Naive thymus-derived CD4-positive, alpha-beta T cell (primary cell): ENCODE measurements around the gene MRPL37. TPM values are rescaled to one million over a fixed set of nuclear protein-coding genes. Genes with fewer than 3 reads are reported as not detected.
A peak's percentile ranks its signal among the peaks of the same experiment; 100 is the strongest.

Source experiments
- ATAC-seq: fragments of 150-1000 bp; cut with Tn5 transposase; 2 replicates; pipeline ENCODE4 v1.10.0; 2021; ENCODE audit warnings: mild to moderate bottlenecking, moderate library complexity
- CTCF ChIA-PET: fragments of 350-600 bp; sonication (Branson Sonifier 250); formaldehyde crosslinking; loops from one replicate; lab custom pipeline; 2021; ENCODE audit warnings: antibody characterized with exemption; lab: Charles Lee
- POLR2A ChIA-PET: fragments of 350-600 bp; sonication (Branson Sonifier 250); formaldehyde crosslinking; loops from one replicate; lab custom pipeline; 2021; ENCODE audit warnings: antibody characterized with exemption, inconsistent platforms; lab: Charles Lee
- DNase-seq, 9 donors: peaks; one replicate each; pipeline versions ENCODE4 v3.0.0 to v3.0.0-alpha.2; 2020 to 2022; ENCODE audit warnings: mixed read lengths in 1 of 9
- H3K27ac ChIP-seq: one replicate; pipeline ENCODE4 v1.7.0; 2013; ENCODE audit warnings: mild to moderate bottlenecking, low read depth, low read length, moderate library complexity
- H3K27me3 ChIP-seq, 2 donors: one replicate each; pipeline ENCODE4 v1.7.0; 2013; ENCODE audit warnings: low read length in 2 of 2, mild to moderate bottlenecking in 2 of 2, moderate library complexity in 2 of 2; ENCODE audit not compliant: control insufficient read depth in 2 of 2, insufficient read depth in 2 of 2
- H3K36me3 ChIP-seq, 3 experiments: 1 replicate in 2 of 3; 2 replicates in 1 of 3; pipeline ENCODE4 v1.7.0; 2013; ENCODE audit warnings: low read length in 3 of 3, mild to moderate bottlenecking in 3 of 3, moderate library complexity in 1 of 3; ENCODE audit not compliant: insufficient read depth in 3 of 3, control insufficient read depth in 2 of 3
- H3K4me1 ChIP-seq, 2 donors: one replicate each; pipeline ENCODE4 v1.7.0; 2013; ENCODE audit warnings: low read length in 2 of 2, mild to moderate bottlenecking in 2 of 2, moderate library complexity in 1 of 2; ENCODE audit not compliant: control insufficient read depth in 2 of 2, insufficient read depth in 2 of 2
- H3K4me3 ChIP-seq: 2 replicates; pipeline ENCODE4 v1.7.0; 2013; ENCODE audit warnings: mild to moderate bottlenecking, low read length
- H3K9me3 ChIP-seq, 3 experiments: 1 replicate in 2 of 3; 2 replicates in 1 of 3; pipeline ENCODE4 v1.7.0; 2013; ENCODE audit warnings: low read length in 3 of 3; ENCODE audit not compliant: control insufficient read depth in 2 of 3
- H3K27ac Mint-ChIP-seq, 9 donors: one replicate each; pipeline ENCODE4 v1.8.0; 2020 to 2022; ENCODE audit warnings: mixed read lengths in 9 of 9, mild to moderate bottlenecking in 8 of 9, moderate library complexity in 5 of 9, inconsistent platforms in 2 of 9
- H3K27me3 Mint-ChIP-seq, 5 donors: one replicate each; pipeline ENCODE4 v1.8.0; 2021 to 2022; ENCODE audit warnings: mixed read lengths in 5 of 5, mild to moderate bottlenecking in 1 of 5
- H3K36me3 Mint-ChIP-seq, 5 donors: one replicate each; pipeline ENCODE4 v1.8.0; 2020 to 2022; ENCODE audit warnings: mixed read lengths in 5 of 5, mild to moderate bottlenecking in 3 of 5, inconsistent platforms in 1 of 5
- H3K4me1 Mint-ChIP-seq, 7 donors: one replicate each; pipeline ENCODE4 v1.8.0; 2020 to 2022; ENCODE audit warnings: mixed read lengths in 7 of 7, mild to moderate bottlenecking in 3 of 7, inconsistent platforms in 1 of 7
- H3K4me3 Mint-ChIP-seq, 10 donors: one replicate each; pipeline ENCODE4 v1.8.0; 2020 to 2022; ENCODE audit warnings: mild to moderate bottlenecking in 10 of 10, mixed read lengths in 10 of 10, moderate library complexity in 6 of 10, inconsistent platforms in 2 of 10
- H3K9me3 Mint-ChIP-seq, 11 donors: one replicate each; pipeline ENCODE4 v1.8.0; 2020 to 2022; ENCODE audit warnings: mixed read lengths in 11 of 11, mild to moderate bottlenecking in 4 of 11, inconsistent platforms in 1 of 11, moderate library complexity in 1 of 11
- intact Hi-C, 2 donors: fragments of 100-400 bp; cut with micrococcal nuclease; formaldehyde crosslinking; loops; one replicate each; pipeline ENCODE4 v1.15.1; 2023
- polyA plus RNA-seq, 2 donors: library from polyadenylated mRNA; unstranded; fragments of 300-500 nt; fragmentation: Illumina TruSeq; gene quantifications; one replicate each; pipeline ENCODE4 v1.2.3, GENCODE V29; 2021
- total RNA-seq, 6 experiments: library from RNA in 5 of 6; stranded (reverse) in 5 of 6; gene quantifications; 1 replicate in 5 of 6; 2 replicates in 1 of 6; pipeline ENCODE4 v1.2.3 and lab custom pipeline; 2021 to 2026

The MRPL37 gene
- total and polyA plus RNA-seq, 7 experiments from 2014 or later = 25.4 to 86.7 (median 36.6) TPM

DNA sequence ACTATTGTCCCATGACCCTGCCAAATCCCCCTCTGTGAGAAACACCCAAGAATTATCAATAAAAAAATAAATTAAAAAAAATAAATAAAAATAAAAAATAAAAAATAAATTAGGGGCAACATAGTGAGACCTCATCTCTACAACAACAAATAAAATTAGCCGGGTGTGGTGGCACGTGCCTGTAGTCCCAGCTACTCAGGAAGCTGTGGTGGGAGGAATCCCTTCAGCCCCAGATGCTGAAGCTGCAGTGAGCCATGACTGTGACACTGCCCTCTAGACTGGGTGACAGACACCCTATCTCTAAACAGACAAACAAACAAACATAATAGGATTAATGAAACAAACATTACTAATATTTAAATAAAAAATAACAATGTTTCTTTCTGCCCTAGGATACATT lies 34.3 kb downstream of the MRPL37 start:
- no peak for ATAC-seq
- peaks cover 0 to 37% (median 9%) of the 10 kb centered on the region in 3 experiments for H3K36me3 ChIP-seq
- Mint-ChIP-seq H3K27ac (no peak overlapping the region), H3K27me3 (no peaks in the 10 kb centered on the region), H3K4me1 (peaks cover 0 to 19% (median 6%) of the 10 kb centered on the region in 7 donors), H3K36me3 (peaks cover 12 to 38% (median 24%) of the 10 kb centered on the region in 5 donors), H3K4me3 (no peak overlapping the region), H3K9me3 (peaks cover 0 to 6% (median 0%) of the 10 kb centered on the region in 11 donors)
- ChIA-PET CTCF (no interaction called here), POLR2A (no interaction called here)
- peaks cover 0 to 5% of the 10 kb centered on the region in 2 donors for H3K4me1 ChIP-seq
- H3K27ac ChIP-seq = no peak overlapping the region
- no peak overlapping the region for H3K4me3 ChIP-seq
- no peak for DNase-seq
- H3K27me3 ChIP-seq = no peaks in the 10 kb centered on the region
- intact Hi-C loops = no loop called here
- no peaks in the 10 kb centered on the region for H3K9me3 ChIP-seq

- ChIA-PET CTCF (interaction anchor here (1.1 kb wide), 1 partner anchor 252 kb away, joined by 4 read pairs; no protein-coding TSS in a partner anchor), POLR2A (no interaction called here)
Observed at GRCh38 chr1:54237586-54237985, 37.6 kb downstream of the MRPL37 start.

DNA sequence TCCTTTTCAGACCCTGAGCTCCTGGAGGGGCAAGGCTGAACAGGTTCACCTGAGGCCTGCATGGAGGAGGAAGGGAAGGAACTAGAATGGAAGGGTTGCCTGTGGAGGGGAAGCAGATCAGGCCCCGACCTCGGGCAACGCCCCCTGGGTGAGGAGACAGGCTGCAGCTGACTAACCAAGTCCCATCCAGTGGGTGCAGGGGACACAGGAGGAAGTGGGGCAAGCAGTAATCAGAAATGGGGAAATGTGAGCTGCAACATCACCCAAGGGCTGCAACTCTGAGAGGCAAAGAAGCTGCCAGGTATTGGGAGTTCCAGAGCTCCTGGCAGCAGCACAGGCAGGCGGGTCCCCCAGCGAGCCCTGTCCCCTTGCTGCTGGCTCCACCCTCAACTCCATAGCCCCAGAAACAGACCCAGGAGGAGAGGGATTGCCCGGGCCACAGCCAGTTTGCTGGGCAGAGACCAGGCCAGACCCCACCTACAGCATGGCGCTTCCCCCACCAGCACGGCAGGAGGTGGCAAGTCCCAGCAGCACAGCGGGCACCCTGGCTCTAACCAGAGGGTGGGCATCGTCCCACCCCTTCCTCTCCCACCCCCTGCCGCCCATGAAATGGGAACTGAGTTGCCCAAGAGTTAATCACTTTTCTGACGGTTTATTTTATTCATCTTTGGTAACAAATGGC lies 38.5 kb downstream of the MRPL37 start:
- POLR2A ChIA-PET = no interaction called here
- ATAC-seq = peak; percentile 78
- peak overlapping the region in 2 of 9 donors; percentile 48 to 69 for H3K27ac Mint-ChIP-seq

More at GRCh38 chr1:54237586-54237985, 37.6 kb downstream of the MRPL37 start:
- H3K9me3 Mint-ChIP-seq = peaks cover 0 to 6% (median 0%) of the 10 kb centered on the region in 11 donors
- no peaks in the 10 kb centered on the region for H3K4me1 ChIP-seq
- H3K27me3 Mint-ChIP-seq = no peaks in the 10 kb centered on the region
- no peak for DNase-seq
- peaks cover 12 to 39% (median 24%) of the 10 kb centered on the region in 5 donors for H3K36me3 Mint-ChIP-seq
- ATAC-seq = no peak
- no peaks in the 10 kb centered on the region for H3K27me3 ChIP-seq
- H3K4me3 Mint-ChIP-seq = no peak overlapping the region
- no peak overlapping the region for H3K4me3 ChIP-seq
- peak overlapping the region in 3 of 9 donors; percentile 28 to 72 (median 31) for H3K27ac Mint-ChIP-seq
- H3K36me3 ChIP-seq = peaks cover 0 to 54% (median 19%) of the 10 kb centered on the region in 3 experiments
- intact Hi-C loops = no loop called here
- H3K9me3 ChIP-seq = no peaks in the 10 kb centered on the region
- peaks cover 0 to 6% (median 0%) of the 10 kb centered on the region in 7 donors for H3K4me1 Mint-ChIP-seq
- H3K27ac ChIP-seq = no peak overlapping the region

DNA sequence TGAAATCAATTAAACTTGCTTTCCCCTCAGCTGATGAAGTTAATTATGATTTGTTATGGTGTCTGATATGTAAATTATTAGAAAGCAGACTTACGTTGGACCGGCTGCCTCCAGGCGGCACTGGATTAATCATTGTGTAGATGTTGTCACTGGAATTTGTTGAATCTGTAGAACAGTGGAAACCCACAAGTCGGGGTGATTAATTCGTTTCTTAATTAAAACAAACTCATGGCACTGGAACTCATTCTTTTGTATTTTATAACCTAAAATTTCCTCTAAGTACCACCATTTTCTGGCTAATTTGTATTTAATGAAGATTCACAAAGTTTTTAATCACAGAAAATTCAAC lies 39.0 kb downstream of the MRPL37 start:
- ATAC-seq (no peak), DNase-seq (no peak)
- H3K27ac ChIP-seq = no peak overlapping the region
- peak overlapping the region in 1 of 9 donors; percentile 69 for H3K27ac Mint-ChIP-seq
- POLR2A ChIA-PET = no interaction called here
- H3K4me1 ChIP-seq = no peaks in the 10 kb centered on the region
- H3K27me3 Mint-ChIP-seq = no peaks in the 10 kb centered on the region
- intact Hi-C loops = no loop called here
- H3K9me3 Mint-ChIP-seq = peaks cover 0 to 6% (median 0%) of the 10 kb centered on the region in 11 donors
- no peak overlapping the region for H3K4me3 Mint-ChIP-seq
- H3K4me1 Mint-ChIP-seq = peaks cover 0 to 6% (median 0%) of the 10 kb centered on the region in 7 donors
- H3K36me3 Mint-ChIP-seq = peaks cover 12 to 46% (median 28%) of the 10 kb centered on the region in 5 donors
- H3K27me3 ChIP-seq = no peaks in the 10 kb centered on the region
- no peaks in the 10 kb centered on the region for H3K9me3 ChIP-seq
- H3K36me3 ChIP-seq = peaks cover 0 to 68% (median 19%) of the 10 kb centered on the region in 3 experiments
- CTCF ChIA-PET = no interaction called here
- H3K4me3 ChIP-seq = no peak overlapping the region

More for the DNA sequence above, 38.5 kb downstream of the MRPL37 start:
- no peak overlapping the region for H3K27ac ChIP-seq
- CTCF ChIA-PET = no interaction called here
- Mint-ChIP-seq H3K9me3 (peaks cover 0 to 6% (median 0%) of the 10 kb centered on the region in 11 donors), H3K27me3 (no peaks in the 10 kb centered on the region), H3K4me1 (peaks cover 0 to 6% (median 0%) of the 10 kb centered on the region in 7 donors), H3K36me3 (peaks cover 12 to 42% (median 25%) of the 10 kb centered on the region in 5 donors), H3K4me3 (no peak overlapping the region)
- H3K9me3 ChIP-seq = no peaks in the 10 kb centered on the region
- H3K27me3 ChIP-seq = no peaks in the 10 kb centered on the region
- intact Hi-C loops = no loop called here
- H3K4me3 ChIP-seq = no peak overlapping the region
- no peak for DNase-seq
- peaks cover 0 to 63% (median 19%) of the 10 kb centered on the region in 3 experiments for H3K36me3 ChIP-seq
- H3K4me1 ChIP-seq = no peaks in the 10 kb centered on the region

DNA sequence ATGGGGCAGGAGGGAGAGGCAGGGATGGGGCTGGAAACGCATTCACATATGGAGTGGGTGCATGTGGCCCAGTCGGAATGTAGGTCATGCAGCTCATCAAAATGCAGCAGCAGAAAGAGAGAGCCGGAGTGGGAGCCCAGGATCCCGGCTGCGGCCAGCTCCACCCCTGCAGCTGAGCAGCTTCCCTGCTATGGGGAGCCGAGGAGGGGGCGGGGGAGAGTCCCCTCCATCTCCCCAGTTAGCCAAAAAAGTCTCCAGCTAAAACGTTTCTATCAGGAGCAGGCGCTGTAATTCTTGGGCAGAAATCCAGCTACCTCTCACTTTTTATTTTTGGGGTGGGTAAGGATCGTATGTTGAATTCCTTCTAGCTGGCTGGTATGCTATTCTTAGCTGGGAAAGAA lies 39.7 kb downstream of the MRPL37 start:
- ChIA-PET POLR2A (no interaction called here), CTCF (no interaction called here)
- Mint-ChIP-seq H3K9me3 (peaks cover 0 to 2% (median 0%) of the 10 kb centered on the region in 11 donors), H3K4me3 (no peak overlapping the region), H3K27ac (peak overlapping the region in 1 of 9 donors; percentile 51), H3K4me1 (peaks cover 0 to 6% (median 0%) of the 10 kb centered on the region in 7 donors), H3K27me3 (no peaks in the 10 kb centered on the region), H3K36me3 (peaks cover 12 to 45% (median 24%) of the 10 kb centered on the region in 5 donors)
- H3K36me3 ChIP-seq = peaks cover 0 to 72% (median 19%) of the 10 kb centered on the region in 3 experiments
- no peaks in the 10 kb centered on the region for H3K4me1 ChIP-seq
- DNase-seq = no peak
- H3K9me3 ChIP-seq = no peaks in the 10 kb centered on the region
- H3K4me3 ChIP-seq = no peak overlapping the region
- no peaks in the 10 kb centered on the region for H3K27me3 ChIP-seq
- H3K27ac ChIP-seq = no peak overlapping the region
- no peak for ATAC-seq
- intact Hi-C loops = no loop called here

DNA sequence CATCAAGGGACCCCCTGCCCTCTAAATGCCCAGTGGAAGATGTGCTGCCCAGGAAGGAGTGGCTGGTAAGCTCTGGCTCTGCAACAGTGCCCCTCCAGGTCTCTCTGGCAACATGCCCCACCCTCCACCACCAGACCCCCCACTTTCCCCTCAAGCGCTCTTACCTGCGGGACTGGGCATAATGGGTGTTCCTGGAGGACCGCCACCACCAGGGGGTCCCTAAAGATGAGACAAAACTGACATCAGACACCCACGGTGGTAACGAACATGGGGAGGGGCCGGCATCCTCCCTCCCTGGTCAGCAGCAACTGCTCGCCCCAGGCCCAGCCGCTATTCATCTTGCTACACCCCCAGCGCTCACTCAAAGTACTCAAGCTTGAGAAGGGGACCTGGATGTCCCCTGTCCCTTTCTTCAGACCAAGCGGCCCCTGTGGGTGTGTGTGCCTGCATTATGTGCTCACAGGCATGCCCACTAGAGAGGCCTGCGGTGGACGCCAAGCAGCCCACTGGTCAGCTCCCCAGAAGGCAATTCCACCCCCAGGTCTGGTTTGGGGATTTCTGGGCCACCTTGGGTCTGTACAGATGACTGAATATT lies 40.9 kb downstream of the MRPL37 start:
- Mint-ChIP-seq H3K36me3 (peaks cover 12 to 43% (median 21%) of the 10 kb centered on the region in 5 donors), H3K4me1 (peaks cover 0 to 6% (median 0%) of the 10 kb centered on the region in 7 donors), H3K9me3 (peaks cover 0 to 2% (median 0%) of the 10 kb centered on the region in 11 donors), H3K4me3 (no peak overlapping the region), H3K27ac (peak overlapping the region in 3 of 9 donors; percentile 25 to 43 (median 26)), H3K27me3 (no peaks in the 10 kb centered on the region)
- Histone ChIP-seq H3K27me3 (no peaks in the 10 kb centered on the region), H3K9me3 (no peaks in the 10 kb centered on the region), H3K4me3 (no peak overlapping the region), H3K27ac (no peak overlapping the region), H3K36me3 (peaks cover 0 to 84% (median 19%) of the 10 kb centered on the region in 3 experiments), H3K4me1 (no peaks in the 10 kb centered on the region)
- ChIA-PET POLR2A (no interaction called here), CTCF (interaction anchor here (0.9 kb wide), 1 partner anchor 26 kb away, joined by 3 read pairs; no protein-coding TSS in a partner anchor)
- no peak for DNase-seq
- intact Hi-C loops = no loop called here
- ATAC-seq = no peak
